K562 (cell line): ENCODE measurements around the gene ZNF17. TPM values are rescaled to one million over a fixed set of nuclear protein-coding genes. Genes with fewer than 3 reads are reported as not detected.

Source experiments
- PHF20 ChIP-seq: fragments of 450-650 bp; IDR thresholded peaks from 2 replicates; pipeline ENCODE4 v1.6.1; 2018; ENCODE audit not compliant: partially characterized antibody
- SMARCA4 ChIP-seq: fragments of 450-650 bp; IDR thresholded peaks from 2 replicates; pipeline ENCODE4 v1.6.1; 2016
- TARDBP ChIP-seq: fragments of 450-650 bp; IDR thresholded peaks from 2 replicates; pipeline ENCODE4 v1.6.1; 2016
- ZBTB33 ChIP-seq: sonication (generic); formaldehyde crosslinking; IDR thresholded peaks from 2 replicates; pipeline ENCODE4 v1.8.1; 2023; ENCODE audit warnings: mild to moderate bottlenecking, missing genetic modification reagents
- ZBTB40 ChIP-seq, 2 experiments: fragments of 450-650 bp in 1 of 2; sonication (generic) in 1 of 2; formaldehyde crosslinking in 1 of 2; IDR thresholded peaks; 2 replicates each; pipeline versions ENCODE4 v1.7.1 to v1.9.0; 2016 to 2022; ENCODE audit warnings: inconsistent platforms in 1 of 2, mild to moderate bottlenecking in 1 of 2, missing genetic modification reagents in 1 of 2
- ZBTB8A ChIP-seq: fragments of 450-650 bp; IDR thresholded peaks from 2 replicates; pipeline ENCODE4 v1.6.1; 2018; ENCODE audit warnings: mild to moderate bottlenecking, moderate library complexity; ENCODE audit not compliant: partially characterized antibody
- ZNF76 ChIP-seq: fragments of 250-450 bp; sonication (Bioruptor Pico); IDR thresholded peaks from 2 replicates; pipeline ENCODE4 v1.4.0; 2020; ENCODE audit warnings: mild to moderate bottlenecking, moderate library complexity, borderline replicate concordance
- polyA plus RNA-seq, 8 experiments: library from polyadenylated mRNA; depleted of rRNA in 4 of 8; stranded (reverse) in 5 of 8; unstranded in 3 of 8; fragments of >200 nt; fragmentation: Nextera tagmentation in 2 of 8; fragmentation: Illumina TruSeq in 1 of 8; extraction: Ambion mirVana in 2 of 8; extraction: Trizol in 1 of 8; gene quantifications; 2 replicates each; pipeline versions ENCODE4 v1.2.1 to v1.2.3, GENCODE V29; 2011 to 2014; ENCODE audit warnings: inconsistent platforms in 1 of 8, missing spikeins in 1 of 8
- total RNA-seq, 7 experiments: library from RNA; depleted of rRNA in 6 of 7; stranded (reverse); fragments of >200 nt in 6 of 7; fragmentation: Illumina TruSeq in 2 of 7; extraction: Trizol in 2 of 7; gene quantifications; 2 replicates each; pipeline versions ENCODE4 v1.2.1 to v1.2.3, GENCODE V29; 2011 to 2021; ENCODE audit warnings: low replicate concordance in 1 of 7
- TF ChIP-seq, protein P1 (sequence below), 3 experiments: IDR thresholded peaks in 2 of 3; conservative IDR thresholded peaks in 1 of 3; 2 replicates each; pipeline ENCODE4 v1.5.1; 2011 to 2012; ENCODE audit warnings: low read length in 3 of 3, mild to moderate bottlenecking in 3 of 3, control low read depth in 2 of 3, improper control_type of control experiment in 1 of 3, inconsistent platforms in 1 of 3, low read depth in 1 of 3, mixed read lengths in 1 of 3, moderate library complexity in 1 of 3; ENCODE audit not compliant: insufficient read depth in 2 of 3
- TF ChIP-seq, protein P2 (sequence below): fragments of 450-650 bp; IDR thresholded peaks from 2 replicates; pipeline ENCODE4 v1.6.1; 2014; ENCODE audit warnings: low read depth, mild to moderate bottlenecking, moderate library complexity, borderline replicate concordance
- TF ChIP-seq, protein P3 (sequence below): sonication (generic); formaldehyde crosslinking; IDR thresholded peaks from 2 replicates; pipeline ENCODE4 v1.8.0; 2022; ENCODE audit warnings: missing genetic modification reagents, mild to moderate bottlenecking, moderate library complexity, borderline replicate concordance

Gene ZNF17
- total and polyA plus RNA-seq, 9 of the 15 experiments (the other 6 are each of a cell fraction or from before 2014, with no cell fraction given): 5.3 to 8.6 (median 6.5) TPM

GRCh38 chr19:57362997-57363687 is 47.8 kb upstream of the ZNF17 start, which contains the start of the genes TRAPPC2B and ZNF547 (continued):
- TF ChIP-seq, protein P1, sequence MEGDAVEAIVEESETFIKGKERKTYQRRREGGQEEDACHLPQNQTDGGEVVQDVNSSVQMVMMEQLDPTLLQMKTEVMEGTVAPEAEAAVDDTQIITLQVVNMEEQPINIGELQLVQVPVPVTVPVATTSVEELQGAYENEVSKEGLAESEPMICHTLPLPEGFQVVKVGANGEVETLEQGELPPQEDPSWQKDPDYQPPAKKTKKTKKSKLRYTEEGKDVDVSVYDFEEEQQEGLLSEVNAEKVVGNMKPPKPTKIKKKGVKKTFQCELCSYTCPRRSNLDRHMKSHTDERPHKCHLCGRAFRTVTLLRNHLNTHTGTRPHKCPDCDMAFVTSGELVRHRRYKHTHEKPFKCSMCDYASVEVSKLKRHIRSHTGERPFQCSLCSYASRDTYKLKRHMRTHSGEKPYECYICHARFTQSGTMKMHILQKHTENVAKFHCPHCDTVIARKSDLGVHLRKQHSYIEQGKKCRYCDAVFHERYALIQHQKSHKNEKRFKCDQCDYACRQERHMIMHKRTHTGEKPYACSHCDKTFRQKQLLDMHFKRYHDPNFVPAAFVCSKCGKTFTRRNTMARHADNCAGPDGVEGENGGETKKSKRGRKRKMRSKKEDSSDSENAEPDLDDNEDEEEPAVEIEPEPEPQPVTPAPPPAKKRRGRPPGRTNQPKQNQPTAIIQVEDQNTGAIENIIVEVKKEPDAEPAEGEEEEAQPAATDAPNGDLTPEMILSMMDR (IDR thresholded peaks at IDR 0.05 in 2 of 3, conservative IDR thresholded peaks at IDR 0.05 in 1 of 3; ENCODE audit: insufficient read depth in 2 of 3, low read depth in 1 of 3, low read length in 3 of 3): no peak
- TF ChIP-seq, protein P2, sequence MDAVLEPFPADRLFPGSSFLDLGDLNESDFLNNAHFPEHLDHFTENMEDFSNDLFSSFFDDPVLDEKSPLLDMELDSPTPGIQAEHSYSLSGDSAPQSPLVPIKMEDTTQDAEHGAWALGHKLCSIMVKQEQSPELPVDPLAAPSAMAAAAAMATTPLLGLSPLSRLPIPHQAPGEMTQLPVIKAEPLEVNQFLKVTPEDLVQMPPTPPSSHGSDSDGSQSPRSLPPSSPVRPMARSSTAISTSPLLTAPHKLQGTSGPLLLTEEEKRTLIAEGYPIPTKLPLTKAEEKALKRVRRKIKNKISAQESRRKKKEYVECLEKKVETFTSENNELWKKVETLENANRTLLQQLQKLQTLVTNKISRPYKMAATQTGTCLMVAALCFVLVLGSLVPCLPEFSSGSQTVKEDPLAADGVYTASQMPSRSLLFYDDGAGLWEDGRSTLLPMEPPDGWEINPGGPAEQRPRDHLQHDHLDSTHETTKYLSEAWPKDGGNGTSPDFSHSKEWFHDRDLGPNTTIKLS: peak; percentile 63; the same call in 1 of the 2 replicates
- TF ChIP-seq ZNF76 (CRISPR knock-in tag): no peak
- TF ChIP-seq SMARCA4: no peak
- peak; percentile 73; the same call in 1 of the 2 replicates for TF ChIP-seq ZBTB33 (CRISPR knock-in tag)
- TF ChIP-seq, protein P3, sequence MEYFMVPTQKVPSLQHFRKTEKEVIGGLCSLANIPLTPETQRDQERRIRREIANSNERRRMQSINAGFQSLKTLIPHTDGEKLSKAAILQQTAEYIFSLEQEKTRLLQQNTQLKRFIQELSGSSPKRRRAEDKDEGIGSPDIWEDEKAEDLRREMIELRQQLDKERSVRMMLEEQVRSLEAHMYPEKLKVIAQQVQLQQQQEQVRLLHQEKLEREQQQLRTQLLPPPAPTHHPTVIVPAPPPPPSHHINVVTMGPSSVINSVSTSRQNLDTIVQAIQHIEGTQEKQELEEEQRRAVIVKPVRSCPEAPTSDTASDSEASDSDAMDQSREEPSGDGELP (CRISPR knock-in tag): peak; percentile 76
- no peak for TF ChIP-seq ZBTB8A
- peak; percentile 90 for TF ChIP-seq ZBTB40 (IDR thresholded peaks at IDR 0.05)
- TF ChIP-seq ZBTB40 (CRISPR knock-in tag; IDR thresholded peaks at IDR 0.05): no peak
- peak; percentile 50; the same call in 1 of the 2 replicates for TF ChIP-seq TARDBP
- peak; percentile 41 for TF ChIP-seq PHF20
